Measurements from ENCODE around the gene GASK1A. TPM values are rescaled to one million over a fixed set of nuclear protein-coding genes. Genes with fewer than 3 reads are reported as not detected.

Gene GASK1A
- total RNA-seq, 1 donor from 2014 or later: 25.8 TPM

- Histone ChIP-seq H3K27me3 (no peaks in the 10 kb centered on the region), H3K27ac (no peak overlapping the region), H3K4me3 (no peak overlapping the region), H3K36me3 (no peaks in the 10 kb centered on the region), H3K9me3 (no peaks in the 10 kb centered on the region), H3K4me1 (no peaks in the 10 kb centered on the region)
- TF ChIP-seq CTCF (IDR thresholded peaks at IDR 0.05): no peak
- no peak for DNase-seq (ENCODE audit: low spot score in 2 of 2)
- intact Hi-C loops (cut with DNase I): no loop called here
Measured at GRCh38 chr3:42937334-42937733, 41.8 kb upstream of the GASK1A start.

- TF ChIP-seq CTCF (IDR thresholded peaks at IDR 0.05): no peak
- Histone ChIP-seq H3K27me3 (no peaks in the 10 kb centered on the region), H3K27ac (no peak overlapping the region), H3K4me1 (no peaks in the 10 kb centered on the region), H3K36me3 (no peaks in the 10 kb centered on the region), H3K9me3 (no peaks in the 10 kb centered on the region), H3K4me3 (no peak overlapping the region)
- intact Hi-C loops (cut with DNase I): no loop called here
- no peak for DNase-seq (ENCODE audit: low spot score in 2 of 2)
Measured at GRCh38 chr3:42942693-42943092, 36.4 kb upstream of the GASK1A start.

GRCh38 chr3:42946050-42946449, 33.1 kb upstream of the GASK1A start:
- H3K27me3 ChIP-seq: no peaks in the 10 kb centered on the region
- TF ChIP-seq CTCF (IDR thresholded peaks at IDR 0.05): no peak
- no peak for DNase-seq (ENCODE audit: low spot score in 2 of 2)
- intact Hi-C loops (cut with DNase I): no loop called here
- no peaks in the 10 kb centered on the region for H3K4me1 ChIP-seq
- no peak overlapping the region for H3K27ac ChIP-seq
- no peaks in the 10 kb centered on the region for H3K9me3 ChIP-seq
- no peak overlapping the region for H3K4me3 ChIP-seq
- H3K36me3 ChIP-seq: no peaks in the 10 kb centered on the region

- intact Hi-C loops (cut with DNase I): no loop called here
- Histone ChIP-seq H3K9me3 (no peaks in the 10 kb centered on the region), H3K4me3 (no peak overlapping the region), H3K36me3 (no peaks in the 10 kb centered on the region), H3K4me1 (no peaks in the 10 kb centered on the region), H3K27me3 (no peaks in the 10 kb centered on the region), H3K27ac (no peak overlapping the region)
- TF ChIP-seq CTCF (IDR thresholded peaks at IDR 0.05): no peak
- DNase-seq (ENCODE audit: low spot score in 2 of 2): no peak
Measured at GRCh38 chr3:42957573-42957972, 21.5 kb upstream of the GASK1A start.

GRCh38 chr3:42960282-42960681, 18.8 kb upstream of the GASK1A start:
- Histone ChIP-seq H3K4me1 (no peaks in the 10 kb centered on the region), H3K9me3 (no peaks in the 10 kb centered on the region), H3K27ac (no peak overlapping the region), H3K4me3 (no peak overlapping the region), H3K36me3 (no peaks in the 10 kb centered on the region), H3K27me3 (no peaks in the 10 kb centered on the region)
- intact Hi-C loops (cut with DNase I): loop anchor here (5.0 kb wide), 2 partner anchors 147 to 1242 kb away; partner anchors contain the start of gene POMGNT2
- no peak for TF ChIP-seq CTCF (IDR thresholded peaks at IDR 0.05)
- no peak for DNase-seq (ENCODE audit: low spot score in 2 of 2)

GRCh38 chr3:42960786-42961185, 18.3 kb upstream of the GASK1A start:
- intact Hi-C loops (cut with DNase I): loop anchor here (1.0 to 5.0 kb wide), 3 partner anchors 147 to 1242 kb away; partner anchors contain the start of gene POMGNT2
- Histone ChIP-seq H3K27ac (no peak overlapping the region), H3K36me3 (no peaks in the 10 kb centered on the region)

More at GRCh38 chr3:42960786-42961185, 18.3 kb upstream of the GASK1A start:
- no peak for DNase-seq (ENCODE audit: low spot score in 2 of 2)
- H3K4me3 ChIP-seq: no peak overlapping the region
- H3K27me3 ChIP-seq: no peaks in the 10 kb centered on the region
- no peaks in the 10 kb centered on the region for H3K9me3 ChIP-seq
- no peaks in the 10 kb centered on the region for H3K4me1 ChIP-seq
- no peak for TF ChIP-seq CTCF (IDR thresholded peaks at IDR 0.05)

All from ascending aorta (tissue), 2 donors.